Measurements from ENCODE around the gene RIMBP2.

RIMBP2 gene

DNA sequence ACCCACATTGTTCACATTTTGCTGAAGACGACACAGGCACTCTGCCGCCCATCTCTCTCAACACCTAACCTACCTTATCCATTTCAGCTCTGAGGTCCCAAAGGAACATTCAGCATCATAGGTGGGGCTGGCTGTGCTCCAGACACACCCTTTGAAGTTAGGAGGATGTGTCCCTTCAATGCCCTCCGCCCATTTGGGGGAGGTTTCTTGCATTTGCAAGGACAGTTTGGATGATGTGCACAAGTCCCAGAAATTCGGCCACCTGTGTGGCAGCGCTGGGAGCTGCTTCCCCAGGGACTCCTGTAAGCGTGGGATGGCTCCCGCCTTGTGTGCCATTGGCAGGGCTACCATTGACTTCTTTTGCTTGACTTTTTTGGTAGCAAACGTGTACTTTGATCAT, 113.8 kb downstream of the RIMBP2 start:
- TF ChIP-seq, protein P1, sequence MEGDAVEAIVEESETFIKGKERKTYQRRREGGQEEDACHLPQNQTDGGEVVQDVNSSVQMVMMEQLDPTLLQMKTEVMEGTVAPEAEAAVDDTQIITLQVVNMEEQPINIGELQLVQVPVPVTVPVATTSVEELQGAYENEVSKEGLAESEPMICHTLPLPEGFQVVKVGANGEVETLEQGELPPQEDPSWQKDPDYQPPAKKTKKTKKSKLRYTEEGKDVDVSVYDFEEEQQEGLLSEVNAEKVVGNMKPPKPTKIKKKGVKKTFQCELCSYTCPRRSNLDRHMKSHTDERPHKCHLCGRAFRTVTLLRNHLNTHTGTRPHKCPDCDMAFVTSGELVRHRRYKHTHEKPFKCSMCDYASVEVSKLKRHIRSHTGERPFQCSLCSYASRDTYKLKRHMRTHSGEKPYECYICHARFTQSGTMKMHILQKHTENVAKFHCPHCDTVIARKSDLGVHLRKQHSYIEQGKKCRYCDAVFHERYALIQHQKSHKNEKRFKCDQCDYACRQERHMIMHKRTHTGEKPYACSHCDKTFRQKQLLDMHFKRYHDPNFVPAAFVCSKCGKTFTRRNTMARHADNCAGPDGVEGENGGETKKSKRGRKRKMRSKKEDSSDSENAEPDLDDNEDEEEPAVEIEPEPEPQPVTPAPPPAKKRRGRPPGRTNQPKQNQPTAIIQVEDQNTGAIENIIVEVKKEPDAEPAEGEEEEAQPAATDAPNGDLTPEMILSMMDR (IDR thresholded peaks at IDR 0.05; ENCODE audit: low read depth, low read length, missing control alignments) = no peak
- DNase-seq (ENCODE audit: extremely low read depth, low read depth) = no peak
- H3K4me3 ChIP-seq (replicated peaks; ENCODE audit: low read depth, low read length) = no peak overlapping the region

DNA sequence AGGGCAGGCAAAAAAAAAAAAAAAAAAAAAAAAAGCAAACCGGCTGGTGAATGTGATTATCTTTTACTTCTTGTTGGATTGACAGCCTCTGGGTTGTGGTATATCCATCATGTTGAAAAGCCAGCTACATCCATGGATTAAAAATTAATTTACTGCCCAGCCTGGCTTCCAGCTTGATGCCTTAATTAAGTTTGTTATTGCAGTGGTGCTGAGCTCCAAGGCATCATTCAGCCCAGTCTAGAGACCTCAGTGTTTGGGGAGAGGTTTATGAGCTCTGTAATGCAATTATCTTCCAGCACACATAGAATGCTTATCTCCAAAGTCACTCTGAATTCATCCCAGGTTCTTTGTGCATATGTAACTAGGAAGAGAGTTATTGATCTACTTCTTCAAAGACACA, 114.8 kb downstream of the RIMBP2 start:
- H3K4me3 ChIP-seq (replicated peaks; ENCODE audit: low read depth, low read length) = no peak overlapping the region
- TF ChIP-seq, protein P1 (IDR thresholded peaks at IDR 0.05; ENCODE audit: low read depth, low read length, missing control alignments) = no peak
- DNase-seq (ENCODE audit: extremely low read depth, low read depth) = no peak

DNA sequence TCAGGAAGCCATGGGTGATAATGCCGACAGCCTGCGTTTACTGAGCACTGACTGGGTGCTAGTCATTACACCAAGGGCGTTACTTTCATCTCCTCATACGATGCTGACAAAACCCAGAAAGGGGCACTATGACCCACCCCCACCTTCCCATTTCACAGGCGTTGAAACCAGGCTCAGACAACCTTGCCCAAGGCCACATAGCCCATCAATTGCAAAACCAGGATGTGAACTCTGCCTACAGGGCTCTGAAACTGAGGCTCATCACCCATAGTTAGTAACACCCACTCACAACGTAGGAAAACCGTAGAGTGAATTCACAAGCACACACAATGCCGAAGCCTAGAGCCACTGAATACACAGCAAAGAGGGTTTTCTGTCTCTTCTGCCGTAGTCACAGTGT, 119.9 kb downstream of the RIMBP2 start:
- TF ChIP-seq, protein P1 (IDR thresholded peaks at IDR 0.05; ENCODE audit: low read depth, low read length, missing control alignments) = no peak
- no peak for DNase-seq (ENCODE audit: extremely low read depth, low read depth)
- H3K4me3 ChIP-seq (replicated peaks; ENCODE audit: low read depth, low read length) = no peak overlapping the region

DNA sequence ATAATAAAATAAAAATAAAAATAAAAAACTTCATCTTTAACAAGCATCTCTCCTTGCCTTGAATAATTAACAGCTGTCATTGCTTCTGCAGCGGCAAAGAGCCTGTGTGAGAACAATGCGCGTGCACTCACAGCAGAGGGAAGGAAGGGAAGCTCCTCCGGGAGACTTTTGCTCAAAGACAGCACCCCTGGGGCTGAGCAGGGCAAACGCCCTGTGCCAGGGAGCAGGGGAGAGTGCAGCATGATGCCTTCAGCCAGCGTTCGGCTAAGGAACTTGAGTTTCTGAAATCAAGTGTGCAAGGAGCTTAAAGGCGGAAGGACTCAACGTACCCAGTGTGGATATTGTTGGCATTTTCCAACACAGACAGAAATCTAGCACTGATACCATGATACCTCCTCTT, 120.5 kb downstream of the RIMBP2 start:
- DNase-seq (ENCODE audit: extremely low read depth, low read depth) = no peak
- TF ChIP-seq, protein P1 (IDR thresholded peaks at IDR 0.05; ENCODE audit: low read depth, low read length, missing control alignments) = no peak

DNA sequence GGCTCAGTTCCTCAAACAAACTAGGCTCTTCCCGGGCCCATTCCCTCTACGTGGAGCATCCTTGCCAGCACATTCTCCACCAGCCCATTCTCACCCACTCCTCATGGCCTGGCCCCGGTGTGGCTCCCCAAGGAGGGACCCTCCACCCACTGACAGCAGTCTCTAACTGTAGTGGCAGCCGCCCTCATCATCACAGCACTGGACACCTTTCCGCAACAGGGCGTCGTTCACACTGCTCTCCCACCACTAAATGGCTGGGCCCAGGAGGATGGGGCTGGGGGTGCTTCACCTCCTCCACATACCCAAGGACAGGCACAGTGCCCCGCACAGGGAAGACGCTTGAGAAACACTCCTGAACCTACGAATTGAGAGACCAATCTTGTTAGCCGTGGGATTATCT, 123.0 kb downstream of the RIMBP2 start:
- DNase-seq (ENCODE audit: extremely low read depth, low read depth) = no peak
- H3K4me3 ChIP-seq (replicated peaks; ENCODE audit: low read depth, low read length) = no peak overlapping the region
- TF ChIP-seq, protein P1 (IDR thresholded peaks at IDR 0.05; ENCODE audit: low read depth, low read length, missing control alignments) = no peak

More for the DNA sequence above, 120.5 kb downstream of the RIMBP2 start:
- no peak overlapping the region for H3K4me3 ChIP-seq (replicated peaks; ENCODE audit: low read depth, low read length)

DNA sequence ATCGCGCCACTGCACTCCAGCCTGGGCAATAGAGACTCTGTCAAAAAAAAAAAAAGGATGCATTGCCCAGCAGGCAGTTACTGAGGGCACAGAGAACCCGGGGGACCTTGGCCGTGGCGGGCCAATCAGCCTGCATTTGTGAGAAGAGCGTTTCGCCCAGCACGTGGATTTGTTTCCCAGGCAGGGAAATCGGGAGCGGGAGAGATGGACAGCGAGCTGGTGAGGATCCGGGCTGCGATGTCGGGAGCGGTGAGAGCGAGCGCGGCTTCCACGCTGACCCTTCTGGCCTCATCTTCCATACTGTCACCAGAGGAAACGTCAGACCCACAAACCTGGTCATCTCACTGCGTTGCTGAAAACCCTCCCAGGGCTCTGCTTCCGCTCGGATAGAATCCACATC, 123.5 kb downstream of the RIMBP2 start:
- TF ChIP-seq, protein P1 (IDR thresholded peaks at IDR 0.05; ENCODE audit: low read depth, low read length, missing control alignments) = no peak
- H3K4me3 ChIP-seq (replicated peaks; ENCODE audit: low read depth, low read length) = no peak overlapping the region
- DNase-seq (ENCODE audit: extremely low read depth, low read depth) = no peak

DNA sequence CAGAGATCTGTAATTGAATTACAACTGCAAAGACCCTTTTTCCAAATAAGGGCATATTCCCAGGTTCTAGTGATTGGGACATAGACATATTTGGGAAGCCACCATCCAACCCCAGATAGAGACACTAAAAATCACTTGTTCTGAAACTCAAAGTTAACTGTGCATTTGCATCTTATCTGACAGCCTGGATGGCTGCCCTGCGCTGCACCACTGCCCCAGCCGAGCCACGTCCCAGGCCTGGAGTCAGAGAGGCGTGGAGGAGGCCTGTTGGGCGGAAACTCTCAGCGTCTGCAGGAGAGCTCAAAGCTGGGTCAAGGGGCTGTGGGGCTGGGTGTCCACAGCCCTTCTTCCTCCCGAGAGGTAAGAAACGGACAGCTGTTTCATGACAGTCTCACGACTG, 124.4 kb downstream of the RIMBP2 start:
- no peak for DNase-seq (ENCODE audit: extremely low read depth, low read depth)
- H3K4me3 ChIP-seq (replicated peaks; ENCODE audit: low read depth, low read length) = no peak overlapping the region
- TF ChIP-seq, protein P1 (IDR thresholded peaks at IDR 0.05; ENCODE audit: low read depth, low read length, missing control alignments) = no peak

Data from HFF-Myc (cell line).